ENCODE results near the gene ADAMTSL3.

DNA sequence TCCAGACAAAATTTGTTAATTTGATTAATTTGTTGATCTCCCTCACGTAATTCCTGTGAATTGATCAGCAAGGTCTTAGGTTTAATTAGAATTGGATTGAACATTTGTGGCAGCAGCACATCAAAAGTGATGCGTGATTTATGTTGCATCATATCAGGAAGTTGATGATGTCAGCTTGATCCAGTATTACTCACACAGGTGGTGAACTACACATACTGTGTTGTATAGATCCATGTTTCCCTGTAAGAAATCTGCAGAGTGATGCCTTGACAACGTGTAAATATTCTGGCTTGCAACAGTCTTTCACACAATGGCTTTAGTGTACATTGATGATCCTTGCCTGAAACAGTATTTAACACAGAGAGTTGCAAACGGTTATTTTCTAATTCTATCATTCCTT lies 200.4 kb downstream of the ADAMTSL3 start:
- TF ChIP-seq, protein P1, sequence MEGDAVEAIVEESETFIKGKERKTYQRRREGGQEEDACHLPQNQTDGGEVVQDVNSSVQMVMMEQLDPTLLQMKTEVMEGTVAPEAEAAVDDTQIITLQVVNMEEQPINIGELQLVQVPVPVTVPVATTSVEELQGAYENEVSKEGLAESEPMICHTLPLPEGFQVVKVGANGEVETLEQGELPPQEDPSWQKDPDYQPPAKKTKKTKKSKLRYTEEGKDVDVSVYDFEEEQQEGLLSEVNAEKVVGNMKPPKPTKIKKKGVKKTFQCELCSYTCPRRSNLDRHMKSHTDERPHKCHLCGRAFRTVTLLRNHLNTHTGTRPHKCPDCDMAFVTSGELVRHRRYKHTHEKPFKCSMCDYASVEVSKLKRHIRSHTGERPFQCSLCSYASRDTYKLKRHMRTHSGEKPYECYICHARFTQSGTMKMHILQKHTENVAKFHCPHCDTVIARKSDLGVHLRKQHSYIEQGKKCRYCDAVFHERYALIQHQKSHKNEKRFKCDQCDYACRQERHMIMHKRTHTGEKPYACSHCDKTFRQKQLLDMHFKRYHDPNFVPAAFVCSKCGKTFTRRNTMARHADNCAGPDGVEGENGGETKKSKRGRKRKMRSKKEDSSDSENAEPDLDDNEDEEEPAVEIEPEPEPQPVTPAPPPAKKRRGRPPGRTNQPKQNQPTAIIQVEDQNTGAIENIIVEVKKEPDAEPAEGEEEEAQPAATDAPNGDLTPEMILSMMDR (IDR thresholded peaks at IDR 0.05), result no peak
- TF ChIP-seq POLR2A (IDR thresholded peaks at IDR 0.05), result no peak
